SU-DHL-6 (cell line): ENCODE measurements around the gene RBM26.

Experiments used
- H2AFZ ChIP-seq: fragments of 200-600 bp; sonication (generic); 2 replicates; pipeline ENCODE4 v1.6.1; 2014; ENCODE audit warnings: low read depth, mild to moderate bottlenecking, moderate library complexity, mixed read lengths, antibody characterized with exemption, low read length; ENCODE audit not compliant: severe bottlenecking
- H3F3A ChIP-seq: fragments of 200-600 bp; shearing (Covaris generic); 2 replicates; pipeline ENCODE4 v1.6.0; 2016; ENCODE audit warnings: antibody characterized with exemption, mild to moderate bottlenecking; ENCODE audit not compliant: insufficient read depth
- H3K27ac ChIP-seq: fragments of 200-600 bp; sonication (generic); 2 replicates; pipeline ENCODE4 v1.5.1; 2016; ENCODE audit warnings: low read depth, mild to moderate bottlenecking, low read length, moderate library complexity, mixed read lengths
- H3K27me3 ChIP-seq: fragments of 200-600 bp; sonication (generic), shearing (Covaris generic); 2 replicates; pipeline ENCODE4 v1.6.0; 2014; ENCODE audit warnings: mild to moderate bottlenecking, low read length
- H3K36me3 ChIP-seq: fragments of 200-600 bp; sonication (generic); 2 replicates; pipeline ENCODE4 v1.6.1; 2014; ENCODE audit warnings: mild to moderate bottlenecking, low read length, mixed read lengths
- H3K4me2 ChIP-seq: fragments of 300-600, 200-600 bp; shearing (Covaris generic), sonication (generic); 2 replicates; pipeline ENCODE4 v1.6.0; 2014; ENCODE audit warnings: low read length, low read depth, mild to moderate bottlenecking; ENCODE audit not compliant: poor library complexity, severe bottlenecking
- H3K4me3 ChIP-seq: fragments of 200-600 bp; sonication (generic); 2 replicates; pipeline ENCODE4 v1.5.1; 2014; ENCODE audit warnings: antibody characterized with exemption, low read length, mild to moderate bottlenecking, mixed read lengths; ENCODE audit not compliant: insufficient read depth, poor library complexity, severe bottlenecking
- H3K79me2 ChIP-seq: fragments of 200-600 bp; sonication (generic); 2 replicates; pipeline ENCODE4 v1.6.1; 2014; ENCODE audit warnings: mild to moderate bottlenecking, low read length, moderate library complexity; ENCODE audit not compliant: insufficient read depth
- H3K9ac ChIP-seq: fragments of 200-600 bp; sonication (generic); 2 replicates; pipeline ENCODE4 v1.7.0; 2014; ENCODE audit warnings: mild to moderate bottlenecking, low read length
- H3K9me2 ChIP-seq: fragments of 200-600 bp; sonication (generic); replicated peaks from 2 replicates; pipeline ENCODE4 v1.6.1; 2014; ENCODE audit warnings: low read length; ENCODE audit not compliant: insufficient read depth
- H3K9me3 ChIP-seq: fragments of 200-600 bp; sonication (generic); 2 replicates; pipeline ENCODE4 v1.6.1; 2014; ENCODE audit warnings: low read length, mixed read lengths; ENCODE audit not compliant: insufficient read depth
- H4K20me1 ChIP-seq: fragments of 200-600 bp; sonication (generic); 2 replicates; pipeline ENCODE4 v1.6.1; 2014; ENCODE audit warnings: low read depth, mild to moderate bottlenecking, antibody characterized with exemption, low read length, moderate library complexity, mixed read lengths
- CTCF ChIP-seq: fragments of 200-600 bp; sonication (generic); IDR thresholded peaks from one replicate; pipeline ENCODE4 v1.5.1; 2017; ENCODE audit warnings: antibody characterized with exemption, mild to moderate bottlenecking, low read length, moderate library complexity; ENCODE audit not compliant: insufficient read depth, poor library complexity, severe bottlenecking
- EZH2phosphoT487 ChIP-seq: fragments of 200-600 bp; sonication (generic), shearing (Covaris generic); conservative IDR thresholded peaks from 2 replicates; pipeline ENCODE4 v1.6.1; 2018; ENCODE audit warnings: mild to moderate bottlenecking, antibody characterized with exemption, low read length, moderate library complexity, mixed read lengths

Gene RBM26

GRCh38 chr13:79386125-79386826, 19.8 kb downstream of the RBM26 start:
- Histone ChIP-seq H3K4me3 (no peak overlapping the region), H3K27me3 (no peaks in the 10 kb centered on the region), H4K20me1 (peaks cover 67% of the 10 kb centered on the region), H2AFZ (no peak overlapping the region), H3K36me3 (peaks cover 12% of the 10 kb centered on the region; the same call in 1 of the 2 replicates), H3K9me3 (no peaks in the 10 kb centered on the region), H3K79me2 (peaks cover 100% of the 10 kb centered on the region), H3K9ac (no peak overlapping the region), H3K9me2 (no peaks in the 10 kb centered on the region), H3K4me2 (peak overlapping the region; percentile 23), H3F3A (peaks cover 18% of the 10 kb centered on the region; the same call in 1 of the 2 replicates), H3K27ac (peak overlapping the region; percentile 34)
- no peak for TF ChIP-seq CTCF
- TF ChIP-seq EZH2phosphoT487: no peak

GRCh38 chr13:79385694-79386093, 20.4 kb downstream of the RBM26 start:
- Histone ChIP-seq H3K79me2 (peaks cover 100% of the 10 kb centered on the region), H3K4me2 (peak overlapping the region; percentile 23), H3K36me3 (peaks cover 12% of the 10 kb centered on the region; the same call in 1 of the 2 replicates), H3K9me3 (no peaks in the 10 kb centered on the region), H3K9ac (no peak overlapping the region), H3K27me3 (no peaks in the 10 kb centered on the region), H2AFZ (no peak overlapping the region), H3K9me2 (no peaks in the 10 kb centered on the region), H3K27ac (peak overlapping the region; percentile 34; the same call in 1 of the 2 replicates), H3F3A (peaks cover 18% of the 10 kb centered on the region; the same call in 1 of the 2 replicates), H3K4me3 (no peak overlapping the region), H4K20me1 (peaks cover 67% of the 10 kb centered on the region)
- no peak for TF ChIP-seq EZH2phosphoT487
- TF ChIP-seq CTCF: no peak

- no peak overlapping the region for H3K4me3 ChIP-seq
These were observed 21.9 kb downstream of the RBM26 start for GRCh38 chr13:79384022-79384610.

More at GRCh38 chr13:79384022-79384610, 21.9 kb downstream of the RBM26 start:
- TF ChIP-seq EZH2phosphoT487 (no peak), CTCF (no peak)
- Histone ChIP-seq H3K27ac (no peak overlapping the region), H3K27me3 (no peaks in the 10 kb centered on the region), H3K4me2 (peak overlapping the region; percentile 15), H4K20me1 (peaks cover 68% of the 10 kb centered on the region), H3K79me2 (peaks cover 100% of the 10 kb centered on the region), H3K9me2 (no peaks in the 10 kb centered on the region), H3F3A (peaks cover 17% of the 10 kb centered on the region; the same call in 1 of the 2 replicates), H3K9ac (no peak overlapping the region), H3K36me3 (peaks cover 12% of the 10 kb centered on the region; the same call in 1 of the 2 replicates), H3K9me3 (no peaks in the 10 kb centered on the region), H2AFZ (no peak overlapping the region)
